SK-N-SH treated with all-trans-retinoic acid at 6 μM for 48 hours (cell line): ENCODE data around the gene ARID1B.

Source experiments
- ATAC-seq: fragments of 200-7000 bp; cut with Tn5 transposase; 3 replicates; pipeline ENCODE4 v1.9.1; 2020; ENCODE audit warnings: mild to moderate bottlenecking, moderate library complexity
- ARNTL ChIP-seq: fragments of 450-650 bp; formaldehyde crosslinking; IDR thresholded peaks from 2 replicates; pipeline ENCODE4 v1.5.0; 2020; ENCODE audit warnings: low read depth, mild to moderate bottlenecking, moderate library complexity, borderline replicate concordance
- BACH2 ChIP-seq: fragments of 250-450 bp; sonication (Bioruptor Pico); IDR thresholded peaks from 2 replicates; pipeline ENCODE4 v1.9.0; 2021; ENCODE audit warnings: mild to moderate bottlenecking, borderline replicate concordance
- CSDC2 ChIP-seq: fragments of 250-450 bp; sonication (Bioruptor Pico); IDR thresholded peaks from 2 replicates; pipeline ENCODE4 v1.5.0; 2020; ENCODE audit warnings: mild to moderate bottlenecking, moderate library complexity
- CSRNP3 ChIP-seq: fragments of 250-450 bp; sonication (Bioruptor Pico); IDR thresholded peaks from 2 replicates; pipeline ENCODE4 v1.5.1; 2021; ENCODE audit warnings: mild to moderate bottlenecking, moderate library complexity
- ESRRG ChIP-seq: fragments of 250-450 bp; sonication (Bioruptor Pico); IDR thresholded peaks from 2 replicates; pipeline ENCODE4 v1.6.1; 2021; ENCODE audit warnings: mild to moderate bottlenecking
- GLIS3 ChIP-seq: fragments of 250-450 bp; sonication (Bioruptor Pico); IDR thresholded peaks from 2 replicates; pipeline ENCODE4 v1.5.0; 2020; ENCODE audit warnings: mild to moderate bottlenecking, moderate library complexity
- ISL1 ChIP-seq: fragments of 250-450 bp; sonication (Bioruptor Pico); IDR thresholded peaks from 2 replicates; pipeline ENCODE4 v2.1.2; 2022; ENCODE audit warnings: mild to moderate bottlenecking, moderate library complexity
- OSR1 ChIP-seq: fragments of 250-450 bp; sonication (Bioruptor Pico); IDR thresholded peaks from 2 replicates; pipeline ENCODE4 v1.8.0; 2022; ENCODE audit warnings: moderate library complexity, mild to moderate bottlenecking, inconsistent platforms
- PATZ1 ChIP-seq: fragments of 250-450 bp; sonication (Bioruptor Pico); IDR thresholded peaks from 2 replicates; pipeline ENCODE4 v1.8.0; 2020; ENCODE audit warnings: mild to moderate bottlenecking, moderate library complexity, borderline replicate concordance
- PPARA ChIP-seq: fragments of 250-450 bp; sonication (Bioruptor Pico); IDR thresholded peaks from 2 replicates; pipeline ENCODE4 v1.5.0; 2020; ENCODE audit warnings: mild to moderate bottlenecking, borderline replicate concordance
- RARB ChIP-seq: fragments of 250-450 bp; sonication (Bioruptor Pico); IDR thresholded peaks from 2 replicates; pipeline ENCODE4 v1.8.0; 2021; ENCODE audit warnings: mild to moderate bottlenecking, moderate library complexity
- SNAI2 ChIP-seq: fragments of 250-450 bp; sonication (Bioruptor Pico); IDR thresholded peaks from 2 replicates; pipeline ENCODE4 v1.5.0; 2020; ENCODE audit warnings: mild to moderate bottlenecking, moderate library complexity
- TCF4 ChIP-seq: fragments of 250-450 bp; sonication (Bioruptor Pico); IDR thresholded peaks from 2 replicates; pipeline ENCODE4 v1.8.0; 2021; ENCODE audit warnings: mild to moderate bottlenecking, moderate library complexity, borderline replicate concordance
- TSHZ2 ChIP-seq: fragments of 250-450 bp; sonication (Bioruptor Pico); IDR thresholded peaks from 2 replicates; pipeline ENCODE4 v1.5.0; 2020; ENCODE audit warnings: mild to moderate bottlenecking, moderate library complexity
- ZC3H10 ChIP-seq: fragments of 250-450 bp; sonication (Bioruptor Pico); IDR thresholded peaks from 2 replicates; pipeline ENCODE4 v1.5.1; 2021; ENCODE audit warnings: mild to moderate bottlenecking, moderate library complexity
- ZFP30 ChIP-seq: fragments of 450-650 bp; formaldehyde crosslinking; IDR thresholded peaks from 2 replicates; pipeline ENCODE4 v1.5.0; 2022; ENCODE audit warnings: mild to moderate bottlenecking, moderate library complexity
- ZNF565 ChIP-seq: fragments of 450-650 bp; formaldehyde crosslinking; conservative IDR thresholded peaks from 2 replicates; pipeline ENCODE4 v1.5.0; 2020; ENCODE audit warnings: low read depth, mild to moderate bottlenecking, moderate library complexity
- ZNF70 ChIP-seq: fragments of 450-650 bp; formaldehyde crosslinking; IDR thresholded peaks from 2 replicates; pipeline ENCODE4 v1.5.0; 2020; ENCODE audit warnings: mild to moderate bottlenecking, moderate library complexity
- ZNF8 ChIP-seq: fragments of 450-650 bp; formaldehyde crosslinking; IDR thresholded peaks from 2 replicates; pipeline ENCODE4 v1.5.0; 2020; ENCODE audit warnings: mild to moderate bottlenecking, moderate library complexity
- TF ChIP-seq, protein P1 (sequence below): fragments of 250-450 bp; sonication (Bioruptor Pico); IDR thresholded peaks from 2 replicates; pipeline ENCODE4 v1.5.1; 2020; ENCODE audit warnings: low read depth, mild to moderate bottlenecking, moderate library complexity

Gene ARID1B

DNA sequence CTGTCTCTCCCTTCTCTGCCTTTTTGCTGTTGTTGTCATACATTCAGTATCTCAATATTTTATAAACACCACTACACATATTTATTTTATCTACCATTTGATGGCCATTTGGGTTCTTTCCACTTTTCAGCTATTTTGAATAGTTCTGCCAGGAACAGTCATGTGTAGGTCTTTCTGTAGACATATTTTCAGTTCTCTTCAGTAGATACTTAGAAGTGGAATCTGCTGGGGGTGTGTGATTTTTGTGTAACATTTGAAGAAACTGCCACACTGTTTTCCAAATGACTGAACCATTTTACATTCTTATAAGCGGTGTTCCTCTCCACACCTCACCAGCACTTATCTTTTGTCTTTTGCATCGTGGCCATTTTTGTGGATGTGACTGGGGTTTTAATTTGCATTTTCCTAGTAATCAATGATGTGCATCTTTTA lies 197.7 kb downstream of the ARID1B start:
- TF ChIP-seq ZNF70: no peak
- ATAC-seq: no peak

- no peak for ATAC-seq
- TF ChIP-seq ZNF565 (no peak), BACH2 (CRISPR knock-in tag) (no peak), ZNF70 (no peak), OSR1 (CRISPR knock-in tag) (no peak), ZC3H10 (no peak), ISL1 (CRISPR knock-in tag) (no peak), TSHZ2 (CRISPR knock-in tag) (no peak), ESRRG (CRISPR knock-in tag) (no peak), PPARA (no peak), RARB (CRISPR knock-in tag) (no peak), ZNF8 (no peak)
Observed at GRCh38 chr6:156975414-156975813, 198.2 kb downstream of the ARID1B start.

DNA sequence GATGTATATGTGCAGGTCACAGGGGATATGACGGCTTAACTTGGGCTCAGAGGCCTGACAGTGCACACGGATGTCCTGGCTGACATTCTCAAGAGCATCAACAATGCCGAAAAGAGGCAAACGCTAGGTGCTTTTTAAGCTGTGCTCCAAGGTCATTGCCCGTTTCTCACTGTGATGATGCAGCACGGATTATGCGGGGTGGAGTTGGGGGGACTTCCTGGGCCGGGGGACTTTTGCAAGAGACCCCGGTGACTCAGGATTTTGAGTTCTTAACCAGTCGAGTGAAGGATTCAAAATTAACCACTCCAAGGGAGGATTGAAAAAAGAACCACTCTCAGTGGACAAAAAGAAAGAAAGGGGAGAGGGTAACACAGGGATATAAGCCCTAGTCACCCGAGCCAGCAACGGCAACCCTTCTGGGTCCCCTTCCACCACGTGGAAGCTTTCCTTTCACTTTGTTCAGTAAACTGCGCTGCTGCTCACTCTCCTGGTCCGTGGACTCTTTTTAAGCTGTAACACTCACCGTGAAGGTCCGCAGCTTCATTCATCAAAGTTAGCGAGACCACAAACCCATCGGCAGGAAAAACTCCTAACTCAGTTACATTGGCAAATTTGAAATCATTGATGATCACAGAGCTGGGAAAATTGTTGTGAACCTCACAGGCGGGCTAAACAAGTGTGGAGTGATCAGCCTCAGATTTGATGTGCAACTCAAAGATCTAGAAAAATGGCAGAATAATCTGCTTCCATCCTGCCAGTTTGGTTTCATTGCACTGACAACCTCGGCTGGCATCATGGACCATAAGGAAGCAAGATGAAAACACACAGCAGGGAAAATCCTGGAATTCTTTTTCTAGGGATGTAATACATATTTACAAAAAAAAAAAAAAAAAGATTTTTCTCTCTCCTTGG lies 199.3 kb downstream of the ARID1B start:
- ATAC-seq: peak; percentile 83
- no peak for TF ChIP-seq CSRNP3
- no peak for TF ChIP-seq TCF4 (CRISPR knock-in tag)
- TF ChIP-seq, protein P1, sequence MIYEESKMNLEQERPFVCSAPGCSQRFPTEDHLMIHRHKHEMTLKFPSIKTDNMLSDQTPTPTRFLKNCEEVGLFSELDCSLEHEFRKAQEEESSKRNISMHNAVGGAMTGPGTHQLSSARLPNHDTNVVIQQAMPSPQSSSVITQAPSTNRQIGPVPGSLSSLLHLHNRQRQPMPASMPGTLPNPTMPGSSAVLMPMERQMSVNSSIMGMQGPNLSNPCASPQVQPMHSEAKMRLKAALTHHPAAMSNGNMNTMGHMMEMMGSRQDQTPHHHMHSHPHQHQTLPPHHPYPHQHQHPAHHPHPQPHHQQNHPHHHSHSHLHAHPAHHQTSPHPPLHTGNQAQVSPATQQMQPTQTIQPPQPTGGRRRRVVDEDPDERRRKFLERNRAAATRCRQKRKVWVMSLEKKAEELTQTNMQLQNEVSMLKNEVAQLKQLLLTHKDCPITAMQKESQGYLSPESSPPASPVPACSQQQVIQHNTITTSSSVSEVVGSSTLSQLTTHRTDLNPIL (CRISPR knock-in tag): no peak
- TF ChIP-seq ISL1 (CRISPR knock-in tag): no peak
- no peak for TF ChIP-seq PPARA
- TF ChIP-seq ZFP30: no peak
- TF ChIP-seq ARNTL (CRISPR knock-in tag): no peak
- no peak for TF ChIP-seq ZC3H10
- no peak for TF ChIP-seq OSR1 (CRISPR knock-in tag)
- TF ChIP-seq BACH2 (CRISPR knock-in tag): no peak
- no peak for TF ChIP-seq RARB (CRISPR knock-in tag)
- TF ChIP-seq GLIS3: no peak
- TF ChIP-seq, all 23 proteins: peak for 0

DNA sequence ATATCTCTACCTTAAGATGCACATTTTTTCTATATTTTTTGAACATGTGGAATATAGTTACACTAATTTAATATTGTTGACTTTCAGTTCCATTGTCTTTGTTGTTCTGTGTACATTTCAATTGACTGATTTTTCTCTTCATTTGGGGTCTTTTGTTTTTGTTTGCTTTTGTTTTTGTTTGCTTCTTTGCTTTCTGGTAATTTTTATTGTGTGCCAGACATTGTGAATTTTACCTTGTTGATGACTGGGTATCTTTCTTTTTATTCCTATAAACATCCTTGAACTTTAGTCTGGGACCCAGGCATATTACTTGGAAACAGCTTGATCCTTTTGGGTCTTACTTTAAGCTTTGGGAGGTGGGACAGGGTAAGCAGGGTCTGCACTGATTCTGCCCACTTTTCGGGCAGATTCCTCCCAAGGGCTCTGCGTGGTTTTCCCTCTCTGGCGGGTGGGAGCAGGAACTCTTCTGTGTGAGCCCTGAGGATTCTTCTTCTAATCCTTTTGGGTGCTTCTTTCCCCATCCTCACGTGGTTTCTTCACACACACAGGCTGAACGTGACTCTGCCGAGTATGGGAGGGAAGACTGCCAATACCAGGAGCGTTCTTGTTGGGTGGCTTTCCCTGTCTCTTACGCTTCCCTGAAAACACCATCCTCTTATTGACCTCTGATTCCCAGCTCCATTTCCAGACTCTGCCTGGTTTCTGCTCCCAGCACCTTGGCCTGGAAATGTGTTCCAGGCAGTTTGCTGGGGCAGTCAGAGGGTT lies 200.5 kb downstream of the ARID1B start:
- TF ChIP-seq CSRNP3: no peak
- ATAC-seq: no peak

GRCh38 chr6:156978948-156979347 lies 201.8 kb downstream of the ARID1B start:
- ATAC-seq: no peak
- TF ChIP-seq SNAI2 (CRISPR knock-in tag) (no peak), GLIS3 (no peak), ZC3H10 (no peak), ARNTL (CRISPR knock-in tag) (no peak), CSDC2 (no peak), OSR1 (CRISPR knock-in tag) (no peak), ZNF70 (no peak), PATZ1 (CRISPR knock-in tag) (no peak)
- TF ChIP-seq, all 23 proteins: peak for 0
